Hepatocyte (in vitro differentiated cells): Measurements from ENCODE around the gene PRELID1. TPM values are rescaled to one million over a fixed set of nuclear protein-coding genes. Genes with fewer than 3 reads are reported as not detected.

Experiments used
- DNase-seq: peaks from one replicate; pipeline ENCODE4 v3.0.0-alpha.2; 2016; ENCODE audit warnings: low spot score
- H2AFZ ChIP-seq: fragments of 200-600 bp; sonication (generic); 2 replicates; pipeline ENCODE4 v1.6.0; 2016; ENCODE audit warnings: antibody characterized with exemption, mild to moderate bottlenecking
- H3K27ac ChIP-seq: fragments of 200-600 bp; sonication (generic); 2 replicates; pipeline ENCODE4 v1.5.1; 2016; ENCODE audit warnings: mild to moderate bottlenecking
- H3K27me3 ChIP-seq: fragments of 200-600 bp; sonication (generic); 2 replicates; pipeline ENCODE4 v1.6.1; 2016
- H3K36me3 ChIP-seq: fragments of 200-600 bp; sonication (generic); replicated peaks from 2 replicates; pipeline ENCODE4 v1.5.1; 2016; ENCODE audit warnings: low read depth; ENCODE audit not compliant: insufficient read depth
- H3K4me1 ChIP-seq: fragments of 200-600 bp; sonication (generic); 2 replicates; pipeline ENCODE4 v1.5.1; 2016; ENCODE audit warnings: mild to moderate bottlenecking, moderate library complexity; ENCODE audit not compliant: insufficient read depth
- H3K4me2 ChIP-seq: fragments of 200-600 bp; sonication (generic); 2 replicates; pipeline ENCODE4 v1.6.0; 2016
- H3K4me3 ChIP-seq: fragments of 200-600 bp; sonication (generic); 2 replicates; pipeline ENCODE4 v1.5.1; 2016; ENCODE audit warnings: mild to moderate bottlenecking
- H3K79me2 ChIP-seq: fragments of 200-600 bp; sonication (generic); 2 replicates; pipeline ENCODE4 v1.6.0; 2017; ENCODE audit warnings: mild to moderate bottlenecking
- H3K9me2 ChIP-seq: fragments of 200-600 bp; sonication (generic); replicated peaks from 2 replicates; pipeline ENCODE4 v1.6.0; 2017; ENCODE audit warnings: mild to moderate bottlenecking; ENCODE audit not compliant: insufficient read depth
- H3K9me3 ChIP-seq: fragments of 200-600 bp; sonication (generic); 2 replicates; pipeline ENCODE4 v1.5.1; 2016; ENCODE audit warnings: low read depth, mild to moderate bottlenecking
- H4K20me1 ChIP-seq: fragments of 200-600 bp; sonication (generic); 2 replicates; pipeline ENCODE4 v1.6.0; 2016; ENCODE audit warnings: mild to moderate bottlenecking; ENCODE audit not compliant: insufficient read depth, poor library complexity, severe bottlenecking
- EZH2 ChIP-seq: fragments of 200-600 bp; sonication (generic); IDR thresholded peaks from 2 replicates; pipeline ENCODE4 v1.6.1; 2016; ENCODE audit warnings: antibody characterized with exemption, mild to moderate bottlenecking, borderline replicate concordance
- EZH2phosphoT487 ChIP-seq: fragments of 200-600 bp; sonication (generic); IDR thresholded peaks from one replicate; pipeline ENCODE4 v1.6.1; 2018; ENCODE audit warnings: antibody characterized with exemption, mild to moderate bottlenecking, low read depth, moderate library complexity; ENCODE audit not compliant: unreplicated experiment, severe bottlenecking
- WGBS: methylation state at CpG from one replicate; pipeline ENCODE4 v1.1.6; 2016; ENCODE audit warnings: low lambda C conversion rate; ENCODE audit errors: missing lambda C conversion rate; 5-methylcytosine and 5-hydroxymethylcytosine counted together
- polyA plus RNA-seq: library from polyadenylated mRNA; unstranded; fragments of >200 nt; fragmentation: Nextera tagmentation; extraction: Ambion mirVana; gene quantifications from 2 replicates; pipeline ENCODE4 v1.2.1, GENCODE V29; 2016
- total RNA-seq: library from RNA; depleted of rRNA; stranded (reverse); fragments of >200 nt; gene quantifications from 2 replicates; pipeline ENCODE4 v1.2.3, GENCODE V29; 2014
- TF ChIP-seq, protein P1 (sequence below): fragments of 200-600 bp; sonication (generic); IDR thresholded peaks from 2 replicates; pipeline ENCODE4 v1.5.1; 2016; ENCODE audit warnings: antibody characterized with exemption, mild to moderate bottlenecking; ENCODE audit not compliant: poor library complexity

Gene PRELID1
- total and polyA plus RNA-seq, 2 experiments from 2014 or later, result 228 to 282 TPM

DNA sequence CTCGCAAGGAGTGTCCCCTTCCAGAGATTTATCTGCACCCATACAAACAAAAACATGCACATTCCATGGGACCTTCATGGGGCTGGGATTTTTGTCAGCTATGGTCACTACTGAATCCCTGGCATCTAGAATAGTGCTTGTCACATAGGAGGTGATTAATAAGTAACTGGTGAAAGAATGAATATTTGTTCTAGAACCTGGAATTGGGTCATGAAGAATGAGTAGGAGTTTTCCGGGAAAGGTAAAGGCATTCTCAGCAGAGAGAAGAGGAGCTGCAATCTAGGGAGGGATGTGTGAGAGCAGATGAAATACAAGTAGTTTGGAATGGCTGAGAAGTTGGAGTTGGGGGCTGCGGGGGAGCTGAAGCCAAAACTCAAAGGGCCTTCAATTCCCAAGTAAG, 50.7 kb downstream of the PRELID1 start:
- TF ChIP-seq, protein P1, sequence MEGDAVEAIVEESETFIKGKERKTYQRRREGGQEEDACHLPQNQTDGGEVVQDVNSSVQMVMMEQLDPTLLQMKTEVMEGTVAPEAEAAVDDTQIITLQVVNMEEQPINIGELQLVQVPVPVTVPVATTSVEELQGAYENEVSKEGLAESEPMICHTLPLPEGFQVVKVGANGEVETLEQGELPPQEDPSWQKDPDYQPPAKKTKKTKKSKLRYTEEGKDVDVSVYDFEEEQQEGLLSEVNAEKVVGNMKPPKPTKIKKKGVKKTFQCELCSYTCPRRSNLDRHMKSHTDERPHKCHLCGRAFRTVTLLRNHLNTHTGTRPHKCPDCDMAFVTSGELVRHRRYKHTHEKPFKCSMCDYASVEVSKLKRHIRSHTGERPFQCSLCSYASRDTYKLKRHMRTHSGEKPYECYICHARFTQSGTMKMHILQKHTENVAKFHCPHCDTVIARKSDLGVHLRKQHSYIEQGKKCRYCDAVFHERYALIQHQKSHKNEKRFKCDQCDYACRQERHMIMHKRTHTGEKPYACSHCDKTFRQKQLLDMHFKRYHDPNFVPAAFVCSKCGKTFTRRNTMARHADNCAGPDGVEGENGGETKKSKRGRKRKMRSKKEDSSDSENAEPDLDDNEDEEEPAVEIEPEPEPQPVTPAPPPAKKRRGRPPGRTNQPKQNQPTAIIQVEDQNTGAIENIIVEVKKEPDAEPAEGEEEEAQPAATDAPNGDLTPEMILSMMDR, result no peak
- no peak for TF ChIP-seq EZH2
- no peak for TF ChIP-seq EZH2phosphoT487
- Histone ChIP-seq H2AFZ (no peak overlapping the region), H3K79me2 (peaks cover 20% of the 10 kb centered on the region), H3K27me3 (no peaks in the 10 kb centered on the region), H4K20me1 (peaks cover 7% of the 10 kb centered on the region), H3K9me2 (no peaks in the 10 kb centered on the region), H3K4me3 (no peak overlapping the region), H3K27ac (peak overlapping the region; percentile 69), H3K9me3 (no peaks in the 10 kb centered on the region), H3K36me3 (no peaks in the 10 kb centered on the region), H3K4me1 (peaks cover 15% of the 10 kb centered on the region), H3K4me2 (peak overlapping the region; percentile 44)
- 80% methylated on average over 3 of the region's 3 CpGs for WGBS
- no peak for DNase-seq

GRCh38 chr5:177354711-177355110, 51.1 kb downstream of the PRELID1 start:
- H4K20me1 ChIP-seq, result peaks cover 6% of the 10 kb centered on the region
- H3K4me3 ChIP-seq, result no peak overlapping the region
- TF ChIP-seq, protein P1, result no peak
- TF ChIP-seq EZH2phosphoT487 (no peak), EZH2 (no peak)
- no peaks in the 10 kb centered on the region for H3K36me3 ChIP-seq
- no peak overlapping the region for H3K4me2 ChIP-seq
- no peaks in the 10 kb centered on the region for H3K9me2 ChIP-seq
- H3K4me1 ChIP-seq, result peaks cover 10% of the 10 kb centered on the region
- no peaks in the 10 kb centered on the region for H3K9me3 ChIP-seq
- H3K27ac ChIP-seq, result peak overlapping the region; percentile 69
- H3K79me2 ChIP-seq, result peaks cover 16% of the 10 kb centered on the region
- no peaks in the 10 kb centered on the region for H3K27me3 ChIP-seq
- no peak for DNase-seq
- no peak overlapping the region for H2AFZ ChIP-seq
- WGBS, result 94% methylated on average over 3 of the region's 3 CpGs

DNA sequence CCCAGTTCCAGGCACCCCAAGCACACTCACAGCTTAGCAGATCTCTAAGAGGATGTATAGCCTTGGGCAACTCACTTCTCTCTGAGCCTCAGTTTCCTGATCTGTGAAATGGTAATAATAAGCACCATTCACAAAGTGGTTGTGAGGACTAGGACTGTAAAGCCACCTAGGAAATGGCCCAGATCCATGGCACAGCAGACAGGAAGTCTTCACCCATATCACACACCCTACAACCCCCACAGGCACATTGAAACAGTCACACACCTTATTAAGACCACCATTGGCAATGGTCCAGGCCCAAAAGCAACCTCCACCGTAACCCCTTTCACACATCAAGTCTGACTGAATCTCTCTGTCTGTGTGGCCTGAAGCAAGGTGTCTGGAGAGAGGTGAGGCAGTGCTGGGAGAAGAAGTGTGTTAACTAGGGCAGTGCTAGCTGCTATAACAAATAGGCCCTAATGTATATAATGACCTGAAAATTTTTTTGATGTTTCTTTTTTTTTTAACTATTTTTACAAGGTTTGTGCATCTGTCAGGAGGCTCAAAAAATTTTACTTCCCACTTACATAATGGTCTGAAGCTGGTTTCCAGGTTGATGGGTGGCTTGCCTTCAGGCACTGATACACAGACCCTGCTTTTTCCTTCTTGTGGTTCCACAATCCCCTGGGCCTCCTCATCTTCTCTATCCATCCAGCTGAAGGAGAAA, 51.7 kb downstream of the PRELID1 start:
- Histone ChIP-seq H3K27ac (no peak overlapping the region), H3K4me1 (peaks cover 8% of the 10 kb centered on the region), H3K27me3 (no peaks in the 10 kb centered on the region), H2AFZ (no peak overlapping the region), H4K20me1 (peaks cover under 1% of the 10 kb centered on the region), H3K9me2 (no peaks in the 10 kb centered on the region), H3K4me3 (no peak overlapping the region), H3K4me2 (no peak overlapping the region), H3K36me3 (no peaks in the 10 kb centered on the region), H3K79me2 (peaks cover 10% of the 10 kb centered on the region), H3K9me3 (no peaks in the 10 kb centered on the region)
- TF ChIP-seq EZH2phosphoT487 (no peak), EZH2 (no peak)
- TF ChIP-seq, protein P1, result no peak
- DNase-seq, result no peak
- WGBS, result 93% methylated on average over 1 of the region's 1 CpG
